HEK293 (cell line): ENCODE measurements around the gene MADD.

Experiments used
- CTCF ChIA-PET: fragments of 350-600 bp; formaldehyde crosslinking; extraction: SDS; loops from one replicate; lab custom pipeline; 2021; ENCODE audit warnings: antibody characterized with exemption; lab: Yijun Ruan, JAX
- POLR2A ChIA-PET: fragments of 300-600 bp; formaldehyde crosslinking; extraction: SDS; loops from one replicate; lab custom pipeline; 2020; ENCODE audit warnings: antibody characterized with exemption, inconsistent platforms; lab: Yijun Ruan, JAX
- H3K27ac ChIP-seq: fragments of 200-500 bp; sonication (Bioruptor generic); 2 replicates; pipeline ENCODE4 v1.5.1; 2014; ENCODE audit warnings: low read depth, low read length, control low read depth, inconsistent platforms; ENCODE audit errors: extremely low read depth
- H3K36me3 ChIP-seq, 2 experiments: fragments of 200-500 bp in 1 of 2; sonication (Bioruptor generic) in 1 of 2; 1 replicate in 1 of 2; 2 replicates in 1 of 2; pipeline ENCODE4 v1.5.1; 2014 to 2017; ENCODE audit warnings: inconsistent platforms in 2 of 2, low read length in 2 of 2; ENCODE audit not compliant: control insufficient read depth in 2 of 2, insufficient read depth in 1 of 2
- H3K4me1 ChIP-seq: fragments of 200-500 bp; sonication (Bioruptor generic); 2 replicates; pipeline ENCODE4 v1.5.1; 2014; ENCODE audit warnings: mild to moderate bottlenecking, low read length, inconsistent platforms; ENCODE audit not compliant: control insufficient read depth, insufficient read depth
- H3K4me3 ChIP-seq: 2 replicates; pipeline ENCODE4 v1.5.1; 2011; ENCODE audit warnings: low read depth, mild to moderate bottlenecking, control low read depth, low read length, moderate library complexity
- H3K9me3 ChIP-seq: fragments of 200-500 bp; sonication (Bioruptor generic); 2 replicates; pipeline ENCODE4 v1.5.1; 2014; ENCODE audit warnings: low read depth, low read length, inconsistent platforms; ENCODE audit not compliant: control insufficient read depth, insufficient read depth
- GFI1B ChIP-seq: fragments of 450-650 bp; formaldehyde crosslinking; IDR thresholded peaks from 2 replicates; pipeline ENCODE4 v1.5.1; 2016; ENCODE audit warnings: missing biosample characterization, missing genetic modification characterization
- HIC1 ChIP-seq: fragments of 450-650 bp; formaldehyde crosslinking; IDR thresholded peaks from 2 replicates; pipeline ENCODE4 v1.5.1; 2016; ENCODE audit warnings: missing biosample characterization, missing genetic modification characterization
- PBX3 ChIP-seq: sonication (generic); formaldehyde crosslinking; IDR thresholded peaks from 2 replicates; pipeline ENCODE4 v1.8.1; 2022; ENCODE audit warnings: mild to moderate bottlenecking, moderate library complexity, missing genetic modification reagents
- SCRT1 ChIP-seq: fragments of 450-650 bp; formaldehyde crosslinking; IDR thresholded peaks from 2 replicates; pipeline ENCODE4 v1.5.1; 2016; ENCODE audit warnings: missing biosample characterization, missing genetic modification characterization, borderline replicate concordance
- ZFP41 ChIP-seq: fragments of 450-650 bp; formaldehyde crosslinking; IDR thresholded peaks from 2 replicates; pipeline ENCODE4 v1.5.1; 2016; ENCODE audit warnings: missing biosample characterization, missing genetic modification characterization, borderline replicate concordance
- ZNF148 ChIP-seq: fragments of 450-650 bp; formaldehyde crosslinking; IDR thresholded peaks from 2 replicates; pipeline ENCODE4 v1.5.0; 2017; ENCODE audit warnings: missing biosample characterization, missing genetic modification characterization, borderline replicate concordance
- ZNF211 ChIP-seq: fragments of 450-650 bp; formaldehyde crosslinking; IDR thresholded peaks from 2 replicates; pipeline ENCODE4 v1.5.1; 2016; ENCODE audit warnings: low read depth, missing biosample characterization, missing genetic modification characterization
- ZNF280C ChIP-seq: fragments of 450-650 bp; formaldehyde crosslinking; IDR thresholded peaks from 2 replicates; pipeline ENCODE4 v1.5.1; 2016; ENCODE audit warnings: missing biosample characterization, missing genetic modification characterization
- ZNF398 ChIP-seq: fragments of 450-650 bp; formaldehyde crosslinking; IDR thresholded peaks from 2 replicates; pipeline ENCODE4 v1.5.1; 2017; ENCODE audit warnings: missing biosample characterization, missing genetic modification characterization
- ZNF48 ChIP-seq: fragments of 450-650 bp; formaldehyde crosslinking; IDR thresholded peaks from 2 replicates; pipeline ENCODE4 v1.5.1; 2016; ENCODE audit warnings: missing biosample characterization, missing genetic modification characterization
- ZNF529 ChIP-seq: fragments of 450-650 bp; formaldehyde crosslinking; IDR thresholded peaks from 2 replicates; pipeline ENCODE4 v1.5.1; 2017; ENCODE audit warnings: missing genetic modification characterization, missing biosample characterization; ENCODE audit not compliant: insufficient replicate concordance
- ZNF544 ChIP-seq: fragments of 450-650 bp; formaldehyde crosslinking; IDR thresholded peaks from 2 replicates; pipeline ENCODE4 v1.5.0; 2017; ENCODE audit warnings: missing biosample characterization, missing genetic modification characterization
- ZNF571 ChIP-seq: fragments of 450-650 bp; formaldehyde crosslinking; IDR thresholded peaks from 2 replicates; pipeline ENCODE4 v1.5.0; 2017; ENCODE audit warnings: missing biosample characterization, missing genetic modification characterization
- ZNF623 ChIP-seq: fragments of 450-650 bp; formaldehyde crosslinking; IDR thresholded peaks from 2 replicates; pipeline ENCODE4 v1.5.1; 2016; ENCODE audit warnings: missing biosample characterization, missing genetic modification characterization
- ZNF747 ChIP-seq: fragments of 450-650 bp; formaldehyde crosslinking; IDR thresholded peaks from 2 replicates; pipeline ENCODE4 v1.5.1; 2016; ENCODE audit warnings: missing biosample characterization, missing genetic modification characterization
- ZNF768 ChIP-seq: fragments of 450-650 bp; formaldehyde crosslinking; IDR thresholded peaks from 2 replicates; pipeline ENCODE4 v1.5.1; 2018; ENCODE audit warnings: missing biosample characterization, mild to moderate bottlenecking, missing genetic modification characterization
- ZNF792 ChIP-seq: fragments of 450-650 bp; formaldehyde crosslinking; IDR thresholded peaks from 2 replicates; pipeline ENCODE4 v1.5.1; 2016; ENCODE audit warnings: missing biosample characterization, missing genetic modification characterization

MADD gene

GRCh38 chr11:47233989-47234668 lies 35.8 kb upstream of the MADD start:
- Histone ChIP-seq H3K36me3 (peaks cover 18 to 90% of the 10 kb centered on the region in 2 experiments), H3K4me3 (no peak overlapping the region), H3K4me1 (no peaks in the 10 kb centered on the region), H3K9me3 (no peaks in the 10 kb centered on the region), H3K27ac (no peak overlapping the region)
- TF ChIP-seq GFI1B (tag by site-specific recombination) = no peak
- no peak for TF ChIP-seq ZNF48
- TF ChIP-seq ZNF623 = no peak
- no peak for TF ChIP-seq ZNF280C (tag by site-specific recombination)
- TF ChIP-seq ZNF211 (tag by site-specific recombination) = no peak
- TF ChIP-seq HIC1 (tag by site-specific recombination) = no peak
- no peak for TF ChIP-seq ZNF571 (tag by site-specific recombination)
- no peak for TF ChIP-seq ZNF148 (tag by site-specific recombination)
- TF ChIP-seq ZNF768 (tag by site-specific recombination) = no peak
- no peak for TF ChIP-seq PBX3
- no peak for TF ChIP-seq ZNF747
- TF ChIP-seq ZNF544 = no peak
- no peak for TF ChIP-seq ZNF398
- no peak for TF ChIP-seq SCRT1 (tag by site-specific recombination)
- TF ChIP-seq ZNF792 = no peak
- no peak for TF ChIP-seq ZNF529 (tag by site-specific recombination)
- no peak for TF ChIP-seq ZFP41 (tag by site-specific recombination)
- POLR2A ChIA-PET = interaction anchor here (0.8 to 6.8 kb wide), 6 partner anchors 8 to 57 kb away, joined by 3 to 61 read pairs (median 4); partner anchors contain the start of genes ACP2 and ARFGAP2
- CTCF ChIA-PET = interaction anchor here (0.7 to 1.4 kb wide), 5 partner anchors 26 to 120 kb away, joined by 3 to 5 read pairs (median 3); no protein-coding TSS in a partner anchor
